ENCODE data around the gene IFNAR2. TPM values are rescaled to one million over a fixed set of nuclear protein-coding genes. Genes with fewer than 3 reads are reported as not detected.
A peak's percentile ranks its signal among the peaks of the same experiment; 100 is the strongest.
"Not testable (repeated sequence)": the region's sequence is repeated elsewhere in the genome, so short reads cannot be mapped to it uniquely, and the experiment has no call there.

Gene IFNAR2
- total and polyA plus RNA-seq, 2 donors (not counting 3 experiments of a cell fraction or from before 2014, with no cell fraction given) = 22.8 to 42.1 TPM

- intact Hi-C loops (cut with micrococcal nuclease) = no loop called here
- no peaks in the 10 kb centered on the region for H3K27me3 ChIP-seq (ENCODE audit: control insufficient read depth in 2 of 2, insufficient read depth in 2 of 2, low read length in 2 of 2)
- no peak for DNase-seq (ENCODE audit: low read depth, low spot score)
- CTCF ChIA-PET = interaction anchor here (1.5 to 2.7 kb wide), 4 partner anchors 38 to 207 kb away, joined by 3 to 9 read pairs (median 6); no protein-coding TSS in a partner anchor
- H3K4me3 ChIP-seq (replicated peaks in 1 of 3; ENCODE audit: insufficient read depth in 1 of 3, low read depth in 1 of 3, low read length in 3 of 3) = no peak overlapping the region
- H3K4me2 ChIP-seq (ENCODE audit: insufficient read depth, low read length) = no peak overlapping the region
- peaks cover 15% of the 10 kb centered on the region for H3K4me1 ChIP-seq (ENCODE audit: control insufficient read depth, extremely low read depth, insufficient read depth, low read length)
- FAIRE-seq = no peak
- H3K79me2 ChIP-seq (ENCODE audit: control insufficient read depth, insufficient read depth, low read length) = peaks cover 32% of the 10 kb centered on the region
- no peak overlapping the region for H2AFZ ChIP-seq (ENCODE audit: low read depth, low read length)
- no peak for TF ChIP-seq JUN (IDR thresholded peaks at IDR 0.05; ENCODE audit: borderline replicate concordance, insufficient read depth, insufficient read length, low read depth)
- TF ChIP-seq CTCF (IDR thresholded peaks at IDR 0.05; ENCODE audit: extremely low read depth in 1 of 2, insufficient read depth in 1 of 2, low read depth in 1 of 2, low read length in 2 of 2) = no peak
- no peak for TF ChIP-seq POLR2A (IDR thresholded peaks at IDR 0.05; ENCODE audit: low read depth, low read length)
- H3K9ac ChIP-seq (replicated peaks; ENCODE audit: extremely low read depth, insufficient read depth, low read length) = no peak overlapping the region
- no TSS peak for BruUV-seq (replicated peaks)
- H3K27ac ChIP-seq (ENCODE audit: insufficient read depth, low read depth, low read length) = no peak overlapping the region
- POLR2A ChIA-PET = no interaction called here
- H3K9me3 ChIP-seq (replicated peaks; ENCODE audit: control insufficient read depth, insufficient read depth, low read length) = no peaks in the 10 kb centered on the region
- no peaks in the 10 kb centered on the region for H3K9me1 ChIP-seq (replicated peaks; ENCODE audit: control insufficient read depth, extremely low read depth, insufficient read depth, low read length)
- no peaks in the 10 kb centered on the region for H3K36me3 ChIP-seq (ENCODE audit: control insufficient read depth in 2 of 2, extremely low read depth in 1 of 2, insufficient read depth in 2 of 2, low read length in 2 of 2)
- no peaks in the 10 kb centered on the region for H4K20me1 ChIP-seq (replicated peaks; ENCODE audit: control insufficient read depth, extremely low read depth, insufficient read depth, low read length)
- dilution Hi-C loops (cut with MboI; ENCODE audit: extremely low pct_ligation_motif_present, low sequenced_read_pairs) = no loop called here
These were observed 8.4 kb downstream of the IFNAR2 start for GRCh38 chr21:33238146-33238545.

DNA sequence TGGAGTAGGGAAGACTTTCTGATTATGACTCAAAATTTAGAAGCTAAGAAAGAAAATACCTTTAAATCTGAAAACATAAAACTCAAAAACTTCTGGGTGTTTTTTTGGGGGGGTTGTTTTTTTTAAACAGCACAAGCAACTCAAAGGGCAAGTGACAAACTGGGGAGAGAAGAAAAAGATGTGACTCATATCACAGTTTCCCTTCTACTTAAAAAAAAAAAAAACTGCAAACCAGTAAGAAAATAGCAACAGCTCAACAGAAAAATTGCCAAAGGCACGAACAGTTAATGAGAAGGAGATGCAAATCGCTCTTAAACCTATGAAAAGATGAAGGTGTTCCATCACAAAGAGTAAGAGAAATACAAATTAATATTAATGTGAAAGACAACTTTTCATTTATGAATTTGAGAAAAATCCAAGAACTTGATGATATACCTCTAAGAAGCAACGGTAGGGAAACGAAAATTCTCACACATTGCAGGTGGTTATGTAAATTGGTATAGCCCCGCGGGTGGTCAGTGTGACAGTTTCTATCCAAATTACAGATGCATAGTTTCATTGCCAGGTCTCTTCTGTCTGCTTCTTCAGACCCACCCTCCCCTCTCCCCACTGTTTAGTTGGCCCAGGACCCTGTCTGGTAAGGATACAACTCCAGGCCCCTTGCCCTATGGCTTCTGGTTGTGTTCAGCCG, 9.0 kb downstream of the IFNAR2 start:
- DNase-seq (ENCODE audit: low read depth, low spot score) (peak; percentile 34), FAIRE-seq (no peak)
- no peaks in the 10 kb centered on the region for H4K20me1 ChIP-seq (replicated peaks; ENCODE audit: control insufficient read depth, extremely low read depth, insufficient read depth, low read length)
- H3K4me2 ChIP-seq (ENCODE audit: insufficient read depth, low read length) = no peak overlapping the region
- no peak overlapping the region for H3K9ac ChIP-seq (replicated peaks; ENCODE audit: extremely low read depth, insufficient read depth, low read length)
- no peak overlapping the region for H2AFZ ChIP-seq (ENCODE audit: low read depth, low read length)
- no peak overlapping the region for H3K4me3 ChIP-seq (replicated peaks in 1 of 3; ENCODE audit: insufficient read depth in 1 of 3, low read depth in 1 of 3, low read length in 3 of 3)
- no peaks in the 10 kb centered on the region for H3K9me1 ChIP-seq (replicated peaks; ENCODE audit: control insufficient read depth, extremely low read depth, insufficient read depth, low read length)
- BruUV-seq (replicated peaks) = no TSS peak
- ChIA-PET CTCF (interaction anchor here (1.2 to 2.7 kb wide), 5 partner anchors 39 to 207 kb away, joined by 3 to 9 read pairs (median 6); no protein-coding TSS in a partner anchor), POLR2A (no interaction called here)
- TF ChIP-seq GATA2 (IDR thresholded peaks at IDR 0.05; ENCODE audit: insufficient read depth, insufficient read length, low read depth, low read length) (no peak), FOS (IDR thresholded peaks at IDR 0.05; ENCODE audit: borderline replicate concordance, insufficient read depth, low read length) (peak; percentile 52)
- no peaks in the 10 kb centered on the region for H3K27me3 ChIP-seq (ENCODE audit: control insufficient read depth in 2 of 2, insufficient read depth in 2 of 2, low read length in 2 of 2)
- H3K27ac ChIP-seq (ENCODE audit: insufficient read depth, low read depth, low read length) = no peak overlapping the region
- H3K4me1 ChIP-seq (ENCODE audit: control insufficient read depth, extremely low read depth, insufficient read depth, low read length) = peaks cover 10% of the 10 kb centered on the region
- H3K9me3 ChIP-seq (replicated peaks; ENCODE audit: control insufficient read depth, insufficient read depth, low read length) = no peaks in the 10 kb centered on the region
- intact Hi-C loops (cut with micrococcal nuclease) = no loop called here
- dilution Hi-C loops (cut with MboI; ENCODE audit: extremely low pct_ligation_motif_present, low sequenced_read_pairs) = no loop called here
- H3K36me3 ChIP-seq (ENCODE audit: control insufficient read depth in 2 of 2, extremely low read depth in 1 of 2, insufficient read depth in 2 of 2, low read length in 2 of 2) = no peaks in the 10 kb centered on the region
- peaks cover 32% of the 10 kb centered on the region for H3K79me2 ChIP-seq (ENCODE audit: control insufficient read depth, insufficient read depth, low read length)

GRCh38 chr21:33239559-33240127, 9.9 kb downstream of the IFNAR2 start:
- DNase-seq (ENCODE audit: low read depth, low spot score); H3K4me2 ChIP-seq (ENCODE audit: insufficient read depth, low read length); POLR2A ChIA-PET; dilution Hi-C loops (cut with MboI; ENCODE audit: extremely low pct_ligation_motif_present, low sequenced_read_pairs); FAIRE-seq; intact Hi-C loops (cut with micrococcal nuclease); BruUV-seq (replicated peaks); H3K27ac ChIP-seq (ENCODE audit: insufficient read depth, low read depth, low read length); H3K4me1 ChIP-seq (ENCODE audit: control insufficient read depth, extremely low read depth, insufficient read depth, low read length); H2AFZ ChIP-seq (ENCODE audit: low read depth, low read length); H3K9me3 ChIP-seq (replicated peaks; ENCODE audit: control insufficient read depth, insufficient read depth, low read length); H3K9me1 ChIP-seq (replicated peaks; ENCODE audit: control insufficient read depth, extremely low read depth, insufficient read depth, low read length); H3K27me3 ChIP-seq (ENCODE audit: control insufficient read depth in 2 of 2, insufficient read depth in 2 of 2, low read length in 2 of 2); H3K9ac ChIP-seq (replicated peaks; ENCODE audit: extremely low read depth, insufficient read depth, low read length); H4K20me1 ChIP-seq (replicated peaks; ENCODE audit: control insufficient read depth, extremely low read depth, insufficient read depth, low read length); H3K36me3 ChIP-seq (ENCODE audit: control insufficient read depth in 2 of 2, extremely low read depth in 1 of 2, insufficient read depth in 2 of 2, low read length in 2 of 2); H3K4me3 ChIP-seq (replicated peaks in 1 of 3; ENCODE audit: insufficient read depth in 1 of 3, low read depth in 1 of 3, low read length in 3 of 3): not testable (repeated sequence)
- peaks cover 27% of the 10 kb centered on the region for H3K79me2 ChIP-seq (ENCODE audit: control insufficient read depth, insufficient read depth, low read length)
- CTCF ChIA-PET = interaction anchor here (1.2 to 2.7 kb wide), 4 partner anchors 40 to 206 kb away, joined by 3 to 9 read pairs (median 6); no protein-coding TSS in a partner anchor
